Neural progenitor cell (in vitro differentiated cells): ENCODE data around the gene POPDC2. TPM values are rescaled to one million over a fixed set of nuclear protein-coding genes. Genes with fewer than 3 reads are reported as not detected.

Experiments
- DNase-seq: peaks from one replicate; pipeline ENCODE4 v3.0.0-alpha.2; 2016; ENCODE audit warnings: low spot score
- H2AFZ ChIP-seq: fragments of 200-600 bp; sonication (generic); replicated peaks from 2 replicates; pipeline ENCODE4 v1.6.1; 2016; ENCODE audit warnings: antibody characterized with exemption
- H3F3A ChIP-seq: fragments of 200-600 bp; sonication (generic); 2 replicates; pipeline ENCODE4 v1.6.1; 2016; ENCODE audit warnings: antibody characterized with exemption, low read depth
- H3K27ac ChIP-seq: fragments of 200-600 bp; sonication (generic); 2 replicates; pipeline ENCODE4 v1.5.1; 2016; ENCODE audit warnings: mild to moderate bottlenecking
- H3K27me3 ChIP-seq: fragments of 200-600 bp; sonication (generic); 2 replicates; pipeline ENCODE4 v1.6.1; 2016; ENCODE audit warnings: mild to moderate bottlenecking, moderate library complexity
- H3K36me3 ChIP-seq: fragments of 200-600 bp; sonication (generic); 2 replicates; pipeline ENCODE4 v1.5.1; 2016
- H3K4me1 ChIP-seq: fragments of 200-600 bp; sonication (generic); 2 replicates; pipeline ENCODE4 v1.6.1; 2016; ENCODE audit warnings: mixed run types
- H3K4me2 ChIP-seq: fragments of 200-600 bp; sonication (generic); 2 replicates; pipeline ENCODE4 v1.6.1; 2016
- H3K4me3 ChIP-seq: fragments of 200-600 bp; sonication (generic); 2 replicates; pipeline ENCODE4 v1.5.1; 2016
- H3K79me2 ChIP-seq: fragments of 200-600 bp; sonication (generic); 2 replicates; pipeline ENCODE4 v1.6.1; 2016; ENCODE audit warnings: low read depth
- H3K9ac ChIP-seq: fragments of 200-600 bp; sonication (generic); 2 replicates; pipeline ENCODE4 v1.6.1; 2016
- H3K9me3 ChIP-seq: fragments of 200-600 bp; sonication (generic); 2 replicates; pipeline ENCODE4 v1.5.1; 2016; ENCODE audit warnings: low read depth
- H4K20me1 ChIP-seq: fragments of 200-600 bp; sonication (generic); 2 replicates; pipeline ENCODE4 v1.6.1; 2016; ENCODE audit warnings: low read depth
- H3K27ac Mint-ChIP-seq: 3 replicates; pipeline ENCODE4 v1.8.0; 2021; ENCODE audit warnings: mixed read lengths
- H3K27me3 Mint-ChIP-seq: 2 replicates; pipeline ENCODE4 v1.8.0; 2022; ENCODE audit warnings: low read depth, mild to moderate bottlenecking, inconsistent platforms, moderate library complexity, mixed read lengths; ENCODE audit not compliant: insufficient read depth
- H3K36me3 Mint-ChIP-seq: 3 replicates; pipeline ENCODE4 v1.8.0; 2021; ENCODE audit warnings: mixed read lengths
- H3K4me1 Mint-ChIP-seq: 3 replicates; pipeline ENCODE4 v1.8.0; 2021; ENCODE audit warnings: mixed read lengths
- H3K4me3 Mint-ChIP-seq: 3 replicates; pipeline ENCODE4 v1.8.0; 2021; ENCODE audit warnings: mild to moderate bottlenecking, moderate library complexity, mixed read lengths
- H3K9me3 Mint-ChIP-seq: 3 replicates; pipeline ENCODE4 v1.8.0; 2020; ENCODE audit warnings: mixed read lengths
- EZH2 ChIP-seq: fragments of 200-600 bp; sonication (generic); IDR thresholded peaks from 2 replicates; pipeline ENCODE4 v1.6.1; 2017; ENCODE audit warnings: antibody characterized with exemption, mild to moderate bottlenecking, moderate library complexity
- EZH2phosphoT487 ChIP-seq: fragments of 200-600 bp; sonication (generic); IDR thresholded peaks from 2 replicates; pipeline ENCODE4 v1.6.1; 2017; ENCODE audit warnings: antibody characterized with exemption
- total RNA-seq: library from RNA; depleted of rRNA; stranded (reverse); fragments of >200 nt; gene quantifications from 2 replicates; pipeline ENCODE4 v1.2.3, GENCODE V29; 2015; ENCODE audit warnings: low replicate concordance
- TF ChIP-seq, protein P1 (sequence below): fragments of 200-600 bp; sonication (generic); IDR thresholded peaks from 2 replicates; pipeline ENCODE4 v1.5.1; 2017; ENCODE audit warnings: antibody characterized with exemption, mild to moderate bottlenecking

POPDC2 gene, protein sequence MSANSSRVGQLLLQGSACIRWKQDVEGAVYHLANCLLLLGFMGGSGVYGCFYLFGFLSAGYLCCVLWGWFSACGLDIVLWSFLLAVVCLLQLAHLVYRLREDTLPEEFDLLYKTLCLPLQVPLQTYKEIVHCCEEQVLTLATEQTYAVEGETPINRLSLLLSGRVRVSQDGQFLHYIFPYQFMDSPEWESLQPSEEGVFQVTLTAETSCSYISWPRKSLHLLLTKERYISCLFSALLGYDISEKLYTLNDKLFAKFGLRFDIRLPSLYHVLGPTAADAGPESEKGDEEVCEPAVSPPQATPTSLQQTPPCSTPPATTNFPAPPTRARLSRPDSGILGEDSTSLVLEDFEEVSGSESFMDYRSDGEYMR
- 0.95 and 1.5 TPM in 2 replicates for total RNA-seq

DNA sequence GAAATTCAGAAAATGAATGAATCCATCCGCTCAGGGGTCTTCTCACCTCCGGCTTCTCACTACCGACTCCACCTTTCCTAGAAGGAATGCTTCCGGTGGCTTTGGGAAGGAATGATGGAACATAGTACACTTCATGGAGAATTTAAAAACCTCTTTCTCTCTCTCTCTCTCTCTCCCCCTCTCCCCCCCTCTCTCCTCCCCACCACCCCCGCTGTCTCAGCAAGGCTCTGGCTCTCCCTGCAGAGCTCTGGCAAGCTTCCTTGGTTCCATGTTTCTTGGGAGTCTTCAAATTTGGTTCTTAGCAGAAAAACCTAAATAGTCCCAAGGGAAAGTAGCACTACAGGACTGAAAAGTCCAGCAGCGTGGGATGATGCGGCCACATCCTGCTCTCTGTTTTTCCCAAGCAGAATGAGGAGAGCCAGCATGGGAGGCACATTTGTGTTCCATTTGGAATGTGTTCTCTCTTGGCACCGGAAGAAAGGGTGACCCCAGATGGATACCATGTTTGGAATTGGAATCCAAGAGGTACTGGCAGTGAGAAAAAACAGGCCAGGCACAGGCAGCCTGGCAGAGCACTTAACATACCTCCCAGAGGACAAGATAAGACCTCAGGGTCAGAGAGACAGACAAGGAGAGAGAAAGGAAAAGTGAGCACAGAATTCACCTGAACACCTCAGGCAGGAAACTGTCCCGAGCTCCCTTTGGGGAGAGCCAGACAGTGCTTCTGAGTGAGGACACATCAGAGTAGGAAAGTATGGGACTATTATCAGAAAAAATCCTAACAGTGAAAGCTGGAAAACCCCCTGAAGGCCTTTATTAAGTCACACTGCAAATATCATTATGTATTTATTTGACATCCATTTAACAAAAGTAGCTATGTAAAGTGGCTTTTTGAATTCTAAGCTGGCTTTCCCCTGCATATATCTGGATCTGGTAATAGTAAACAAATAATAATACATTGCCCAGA, at the start of gene POPDC2:
POPDC2 (minus strand) TSS at position 116 of the 967 bp plus-strand sequence. CDS start 166 bp downstream, outside the sequence.
- H3K4me1 Mint-ChIP-seq: no peaks in the 10 kb centered on the region
- H3K4me3 Mint-ChIP-seq: no peak within 1 kb of the TSS
- peak within 1 kb of the TSS; percentile 8 for H3K27ac Mint-ChIP-seq
- Histone ChIP-seq H3K4me3 (no peak within 1 kb of the TSS), H3K79me2 (no peaks in the 10 kb centered on the region), H3K4me1 (no peaks in the 10 kb centered on the region), H3K4me2 (no peak within 1 kb of the TSS), H3F3A (no peaks in the 10 kb centered on the region), H3K36me3 (no peaks in the 10 kb centered on the region), H4K20me1 (no peaks in the 10 kb centered on the region), H3K27ac (no peak within 1 kb of the TSS), H3K9me3 (no peaks in the 10 kb centered on the region), H3K9ac (no peak within 1 kb of the TSS), H3K27me3 (no peaks in the 10 kb centered on the region), H2AFZ (no peak within 1 kb of the TSS)
- no peak for DNase-seq
- TF ChIP-seq, protein P1, sequence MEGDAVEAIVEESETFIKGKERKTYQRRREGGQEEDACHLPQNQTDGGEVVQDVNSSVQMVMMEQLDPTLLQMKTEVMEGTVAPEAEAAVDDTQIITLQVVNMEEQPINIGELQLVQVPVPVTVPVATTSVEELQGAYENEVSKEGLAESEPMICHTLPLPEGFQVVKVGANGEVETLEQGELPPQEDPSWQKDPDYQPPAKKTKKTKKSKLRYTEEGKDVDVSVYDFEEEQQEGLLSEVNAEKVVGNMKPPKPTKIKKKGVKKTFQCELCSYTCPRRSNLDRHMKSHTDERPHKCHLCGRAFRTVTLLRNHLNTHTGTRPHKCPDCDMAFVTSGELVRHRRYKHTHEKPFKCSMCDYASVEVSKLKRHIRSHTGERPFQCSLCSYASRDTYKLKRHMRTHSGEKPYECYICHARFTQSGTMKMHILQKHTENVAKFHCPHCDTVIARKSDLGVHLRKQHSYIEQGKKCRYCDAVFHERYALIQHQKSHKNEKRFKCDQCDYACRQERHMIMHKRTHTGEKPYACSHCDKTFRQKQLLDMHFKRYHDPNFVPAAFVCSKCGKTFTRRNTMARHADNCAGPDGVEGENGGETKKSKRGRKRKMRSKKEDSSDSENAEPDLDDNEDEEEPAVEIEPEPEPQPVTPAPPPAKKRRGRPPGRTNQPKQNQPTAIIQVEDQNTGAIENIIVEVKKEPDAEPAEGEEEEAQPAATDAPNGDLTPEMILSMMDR: no peak
- no peak for TF ChIP-seq EZH2phosphoT487
- H3K36me3 Mint-ChIP-seq: no peaks in the 10 kb centered on the region
- H3K9me3 Mint-ChIP-seq: no peaks in the 10 kb centered on the region
- H3K27me3 Mint-ChIP-seq: no peaks in the 10 kb centered on the region

DNA sequence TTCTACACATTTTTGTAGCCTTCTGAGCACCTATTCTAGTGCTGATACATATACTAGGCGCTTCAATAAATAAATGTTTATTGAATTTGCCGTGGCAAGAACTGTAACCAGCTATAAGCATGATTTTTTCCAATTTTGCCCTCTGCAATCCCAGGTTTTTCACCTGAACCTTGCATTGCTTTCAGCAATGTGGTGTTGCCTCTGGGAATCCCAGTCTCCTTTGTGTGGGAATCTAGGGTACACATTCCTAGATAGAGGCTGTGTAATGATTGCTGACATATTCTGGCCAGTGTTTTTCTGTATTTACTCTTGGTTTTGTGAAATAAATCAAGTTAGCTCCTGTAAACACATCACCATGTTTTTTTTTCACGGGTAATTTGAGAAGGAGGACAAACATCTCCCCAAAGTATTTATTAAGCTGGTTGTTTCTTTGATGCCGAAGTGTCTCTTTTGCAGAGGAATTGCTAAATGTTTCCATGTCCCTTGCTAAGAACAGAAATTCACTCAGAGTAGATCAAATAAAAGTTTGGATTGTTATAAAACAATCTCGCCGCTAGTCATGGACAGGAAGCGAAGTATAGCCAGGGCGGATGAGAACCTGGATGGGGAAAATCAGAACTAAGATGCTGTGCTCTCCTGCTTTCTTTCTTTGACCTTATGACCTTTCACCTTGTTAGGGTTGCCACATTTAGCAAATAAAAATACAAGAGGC, 43.6 kb upstream of the POPDC2 start:
- peak overlapping the region; percentile 36 for H2AFZ ChIP-seq
- no peaks in the 10 kb centered on the region for H3K79me2 ChIP-seq
- peak; percentile 31 for DNase-seq
- H3K27ac ChIP-seq: no peak overlapping the region
- Mint-ChIP-seq H3K27ac (no peak overlapping the region), H3K9me3 (peaks cover 5% of the 10 kb centered on the region), H3K27me3 (no peaks in the 10 kb centered on the region), H3K4me3 (peak overlapping the region; percentile 83), H3K4me1 (peaks cover 21% of the 10 kb centered on the region), H3K36me3 (peaks cover 3% of the 10 kb centered on the region)
- H4K20me1 ChIP-seq: no peaks in the 10 kb centered on the region
- H3K9me3 ChIP-seq: no peaks in the 10 kb centered on the region
- H3F3A ChIP-seq: peaks cover 5% of the 10 kb centered on the region
- TF ChIP-seq EZH2phosphoT487 (no peak), EZH2 (no peak)
- TF ChIP-seq, protein P1: no peak
- H3K4me3 ChIP-seq: peak overlapping the region; percentile 55
- peak overlapping the region; percentile 73 for H3K4me2 ChIP-seq
- H3K27me3 ChIP-seq: peaks cover 9% of the 10 kb centered on the region
- H3K4me1 ChIP-seq: peaks cover 21% of the 10 kb centered on the region
- no peaks in the 10 kb centered on the region for H3K36me3 ChIP-seq
- H3K9ac ChIP-seq: no peak overlapping the region
